Progenitor cell of endocrine pancreas (in vitro differentiated cells): ENCODE results near the gene PALLD. TPM values are rescaled to one million over a fixed set of nuclear protein-coding genes. Genes with fewer than 3 reads are reported as not detected.

ENCODE experiments used
- DNase-seq: peaks from one replicate; pipeline ENCODE4 v3.0.0; 2021; ENCODE audit warnings: low spot score; ENCODE audit not compliant: unreplicated experiment
- H3K27ac Mint-ChIP-seq: 2 replicates; pipeline ENCODE4 v1.8.0; 2021; ENCODE audit warnings: mild to moderate bottlenecking, moderate library complexity, mixed read lengths
- H3K27me3 Mint-ChIP-seq: 2 replicates; pipeline ENCODE4 v1.8.0; 2021; ENCODE audit warnings: mixed read lengths
- H3K36me3 Mint-ChIP-seq: 2 replicates; pipeline ENCODE4 v1.8.0; 2022; ENCODE audit warnings: mixed read lengths; ENCODE audit not compliant: insufficient read depth
- H3K4me1 Mint-ChIP-seq: 2 replicates; pipeline ENCODE4 v1.8.0; 2021; ENCODE audit warnings: low read depth, mixed read lengths
- H3K4me3 Mint-ChIP-seq: 2 replicates; pipeline ENCODE4 v1.8.0; 2021; ENCODE audit warnings: low read depth, mild to moderate bottlenecking, moderate library complexity, mixed read lengths
- H3K9me3 Mint-ChIP-seq: 2 replicates; pipeline ENCODE4 v1.8.0; 2021; ENCODE audit warnings: low read depth, mixed read lengths
- CTCF ChIP-seq: fragments of 200-600 bp; sonication (generic); IDR thresholded peaks from one replicate; pipeline ENCODE4 v1.5.0; 2021; ENCODE audit warnings: antibody characterized with exemption, mild to moderate bottlenecking; ENCODE audit not compliant: unreplicated experiment
- total RNA-seq: library from RNA; stranded (reverse); gene quantifications from 2 replicates; pipeline ENCODE4 v1.2.1, GENCODE V29; 2021

Gene PALLD
- total RNA-seq, 1 donor from 2014 or later, result 43.2 TPM

DNA sequence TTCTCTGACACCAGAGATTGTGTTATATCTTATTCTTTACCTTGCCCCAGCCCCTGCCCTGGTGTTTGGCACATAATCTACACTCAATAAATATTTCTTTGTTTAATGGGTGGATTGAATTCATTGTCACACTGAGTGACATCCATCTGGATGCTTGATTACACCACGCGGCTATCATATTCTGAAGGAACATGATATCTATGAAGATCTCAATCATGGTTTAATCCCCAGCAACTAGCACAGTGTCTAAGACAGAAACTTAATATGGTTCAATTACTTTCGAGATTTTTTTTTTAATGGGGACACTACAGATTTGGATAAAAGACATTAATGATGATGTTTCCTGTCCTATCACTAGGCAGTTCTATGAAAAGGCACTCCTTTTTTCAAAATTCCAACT, 246.3 kb downstream of the PALLD start:
- no peak for TF ChIP-seq CTCF
- no peak for DNase-seq
- Mint-ChIP-seq H3K36me3 (no peaks in the 10 kb centered on the region), H3K9me3 (no peaks in the 10 kb centered on the region), H3K4me3 (no peak overlapping the region), H3K27me3 (no peaks in the 10 kb centered on the region), H3K4me1 (peaks cover 3% of the 10 kb centered on the region), H3K27ac (no peak overlapping the region)

GRCh38 chr4:168743601-168744000, 246.7 kb downstream of the PALLD start:
- no peaks in the 10 kb centered on the region for H3K36me3 Mint-ChIP-seq
- no peaks in the 10 kb centered on the region for H3K27me3 Mint-ChIP-seq
- no peak for TF ChIP-seq CTCF
- DNase-seq, result no peak
- H3K4me1 Mint-ChIP-seq, result peaks cover 3% of the 10 kb centered on the region
- no peak overlapping the region for H3K27ac Mint-ChIP-seq
- no peak overlapping the region for H3K4me3 Mint-ChIP-seq
- H3K9me3 Mint-ChIP-seq, result no peaks in the 10 kb centered on the region

DNA sequence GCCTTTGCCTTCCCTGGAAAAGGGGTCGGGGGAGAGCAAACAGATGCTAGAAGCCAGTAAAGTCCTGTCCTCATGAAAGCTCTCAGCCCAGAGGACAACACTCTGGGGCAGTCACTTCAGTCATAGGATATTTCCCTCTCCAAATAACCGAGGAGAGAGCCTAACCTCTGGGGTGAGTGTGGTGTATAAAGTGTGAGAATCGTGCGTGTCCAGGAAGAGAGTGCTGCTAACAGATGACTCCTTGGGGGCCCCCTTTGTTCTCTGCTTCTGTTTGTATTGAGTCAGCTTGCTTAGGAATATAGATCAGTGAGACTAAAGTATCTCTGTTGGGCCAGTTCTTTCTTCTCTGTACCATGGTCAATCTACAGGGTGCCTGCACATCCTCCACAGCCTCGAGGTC, 247.2 kb downstream of the PALLD start:
- H3K27ac Mint-ChIP-seq, result no peak overlapping the region
- no peak for DNase-seq
- H3K27me3 Mint-ChIP-seq, result no peaks in the 10 kb centered on the region
- TF ChIP-seq CTCF, result no peak
- no peaks in the 10 kb centered on the region for H3K9me3 Mint-ChIP-seq
- no peak overlapping the region for H3K4me3 Mint-ChIP-seq
- H3K4me1 Mint-ChIP-seq, result peaks cover 3% of the 10 kb centered on the region
- H3K36me3 Mint-ChIP-seq, result no peaks in the 10 kb centered on the region

- no peak overlapping the region for H3K27ac Mint-ChIP-seq
- no peak for DNase-seq
- no peaks in the 10 kb centered on the region for H3K27me3 Mint-ChIP-seq
- H3K4me1 Mint-ChIP-seq, result peaks cover 2% of the 10 kb centered on the region
- H3K36me3 Mint-ChIP-seq, result peaks cover 3% of the 10 kb centered on the region
- H3K4me3 Mint-ChIP-seq, result no peak overlapping the region
- no peaks in the 10 kb centered on the region for H3K9me3 Mint-ChIP-seq
- no peak for TF ChIP-seq CTCF
These were observed 252.0 kb downstream of the PALLD start for GRCh38 chr4:168748807-168749206.

DNA sequence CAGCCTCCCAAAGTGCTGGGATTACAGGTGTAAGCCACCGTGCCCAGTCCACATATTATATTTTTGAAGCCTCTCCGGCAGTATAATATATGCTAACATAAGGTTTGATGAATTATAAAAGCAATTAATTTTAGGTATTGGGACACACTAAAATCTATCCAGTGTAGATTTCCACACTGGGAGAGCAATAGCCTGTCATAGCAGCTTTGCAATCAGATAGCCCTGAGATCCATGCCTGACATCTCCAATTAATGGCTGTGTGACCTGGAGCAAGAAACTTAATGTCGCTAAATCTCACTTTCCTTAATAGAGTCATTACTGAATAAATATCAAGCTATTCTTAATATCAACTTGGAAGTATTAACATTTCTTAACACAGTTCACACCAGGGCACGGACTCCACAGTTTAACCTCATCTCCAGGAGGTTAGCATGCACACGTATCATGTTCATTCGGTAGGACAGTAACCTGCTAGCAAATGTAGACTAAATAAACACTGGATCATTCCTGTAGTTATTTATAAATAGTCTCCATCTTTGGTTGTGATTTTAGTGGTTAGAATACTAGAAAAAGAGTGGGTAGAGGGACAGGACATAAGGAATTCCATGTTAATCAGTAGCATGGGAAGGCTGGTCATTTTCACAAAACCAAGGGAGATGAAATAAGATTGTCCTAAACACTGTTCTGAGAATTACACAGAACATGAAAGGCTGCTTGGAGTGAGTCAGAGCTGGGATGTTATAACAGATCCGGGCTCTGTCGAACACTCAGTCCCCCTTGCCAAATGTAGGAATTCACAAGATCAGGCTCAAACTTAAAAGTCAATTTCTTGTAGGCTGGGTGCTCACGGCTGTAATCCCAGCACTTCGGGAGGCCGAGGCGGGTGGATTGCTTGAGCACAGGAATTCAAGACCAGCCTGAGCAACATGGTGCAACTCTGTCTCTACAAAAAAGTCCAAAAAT, 254.7 kb downstream of the PALLD start:
- Mint-ChIP-seq H3K9me3 (peaks cover 2% of the 10 kb centered on the region), H3K27me3 (peaks cover 6% of the 10 kb centered on the region), H3K36me3 (peaks cover 3% of the 10 kb centered on the region), H3K4me3 (no peak overlapping the region), H3K27ac (no peak overlapping the region), H3K4me1 (no peaks in the 10 kb centered on the region)
- DNase-seq, result no peak
- no peak for TF ChIP-seq CTCF
